Measurements from ENCODE around the gene AP1G2.
A peak's percentile ranks its signal among the peaks of the same experiment; 100 is the strongest.
"Not testable (repeated sequence)": the region's sequence is repeated elsewhere in the genome, so short reads cannot be mapped to it uniquely, and the experiment has no call there.

Gene AP1G2, protein sequence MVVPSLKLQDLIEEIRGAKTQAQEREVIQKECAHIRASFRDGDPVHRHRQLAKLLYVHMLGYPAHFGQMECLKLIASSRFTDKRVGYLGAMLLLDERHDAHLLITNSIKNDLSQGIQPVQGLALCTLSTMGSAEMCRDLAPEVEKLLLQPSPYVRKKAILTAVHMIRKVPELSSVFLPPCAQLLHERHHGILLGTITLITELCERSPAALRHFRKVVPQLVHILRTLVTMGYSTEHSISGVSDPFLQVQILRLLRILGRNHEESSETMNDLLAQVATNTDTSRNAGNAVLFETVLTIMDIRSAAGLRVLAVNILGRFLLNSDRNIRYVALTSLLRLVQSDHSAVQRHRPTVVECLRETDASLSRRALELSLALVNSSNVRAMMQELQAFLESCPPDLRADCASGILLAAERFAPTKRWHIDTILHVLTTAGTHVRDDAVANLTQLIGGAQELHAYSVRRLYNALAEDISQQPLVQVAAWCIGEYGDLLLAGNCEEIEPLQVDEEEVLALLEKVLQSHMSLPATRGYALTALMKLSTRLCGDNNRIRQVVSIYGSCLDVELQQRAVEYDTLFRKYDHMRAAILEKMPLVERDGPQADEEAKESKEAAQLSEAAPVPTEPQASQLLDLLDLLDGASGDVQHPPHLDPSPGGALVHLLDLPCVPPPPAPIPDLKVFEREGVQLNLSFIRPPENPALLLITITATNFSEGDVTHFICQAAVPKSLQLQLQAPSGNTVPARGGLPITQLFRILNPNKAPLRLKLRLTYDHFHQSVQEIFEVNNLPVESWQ

GRCh38 chr14:23567186-23568020 is at the start of gene AP1G2:
Gene AP1G2 (minus strand): TSS chr14:23567791. CDS start chr14:23567314, 477 bp downstream.
- Mint-ChIP-seq H3K27ac (peak within 1 kb of the TSS; percentile 99), H3K4me1 (ENCODE audit: low read depth) (peaks cover 29% of the 10 kb centered on the region), H3K27me3 (ENCODE audit: low read depth) (peaks cover 3% of the 10 kb centered on the region), H3K36me3 (ENCODE audit: low read depth) (peaks cover 35% of the 10 kb centered on the region), H3K4me3 (peak within 1 kb of the TSS; percentile 100), H3K9me3 (no peaks in the 10 kb centered on the region)
- peak; percentile 88 for DNase-seq (ENCODE audit: low spot score)

- Mint-ChIP-seq H3K27ac (no peak overlapping the region), H3K27me3 (ENCODE audit: low read depth) (peaks cover 2% of the 10 kb centered on the region), H3K36me3 (ENCODE audit: low read depth) (no peaks in the 10 kb centered on the region), H3K4me1 (ENCODE audit: low read depth) (peaks cover 4% of the 10 kb centered on the region), H3K4me3 (no peak overlapping the region), H3K9me3 (no peaks in the 10 kb centered on the region)
- DNase-seq (ENCODE audit: low spot score) = no peak
These were observed 48.3 kb upstream of the AP1G2 start for GRCh38 chr14:23615856-23616255.

GRCh38 chr14:23614395-23614828 is 46.8 kb upstream of the AP1G2 start:
- DNase-seq (ENCODE audit: low spot score) = no peak
- Mint-ChIP-seq H3K4me3 (no peak overlapping the region), H3K27me3 (ENCODE audit: low read depth) (no peaks in the 10 kb centered on the region), H3K4me1 (ENCODE audit: low read depth) (peaks cover 14% of the 10 kb centered on the region), H3K36me3 (ENCODE audit: low read depth) (peaks cover 1% of the 10 kb centered on the region), H3K9me3 (peaks cover 4% of the 10 kb centered on the region), H3K27ac (no peak overlapping the region)

DNA sequence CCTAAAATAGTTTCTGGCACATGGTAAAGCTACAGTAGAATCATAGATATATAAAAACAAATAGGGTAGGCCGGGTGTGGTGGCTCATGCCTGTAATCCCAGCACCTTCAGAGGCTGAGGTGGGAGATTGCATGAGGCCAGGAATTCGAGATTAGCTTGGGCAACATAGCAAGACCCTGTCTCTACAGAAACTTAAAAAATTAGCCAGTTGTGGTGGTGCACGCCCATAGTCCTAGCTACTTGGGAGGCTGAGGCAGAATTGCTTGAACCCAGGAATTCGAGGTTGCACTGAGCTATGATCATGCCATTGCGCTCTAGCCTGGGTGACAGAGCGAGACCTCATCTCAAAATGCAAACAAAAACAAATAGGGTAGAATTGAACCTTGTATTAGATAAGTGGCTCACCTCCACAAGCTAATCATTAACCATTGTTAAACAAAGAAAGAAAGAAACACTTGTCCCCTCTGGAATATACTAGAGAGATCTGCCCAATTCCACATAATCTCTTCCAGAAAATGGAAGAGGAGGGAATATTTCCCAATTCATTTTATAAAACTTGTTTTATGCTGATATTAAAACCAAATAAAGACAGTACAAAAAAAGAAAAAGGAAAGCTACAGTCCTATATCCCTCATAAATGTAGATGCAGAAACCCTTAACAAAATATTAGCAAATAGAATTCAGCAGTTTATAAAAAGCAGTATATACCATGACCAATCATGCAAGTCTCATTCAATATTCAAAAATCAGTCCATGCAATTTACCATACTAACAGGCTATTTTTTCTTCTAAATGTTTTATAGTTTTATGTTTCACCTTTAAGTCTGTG is 45.9 kb upstream of the AP1G2 start:
- Mint-ChIP-seq H3K9me3 (peaks cover 12% of the 10 kb centered on the region), H3K4me1 (ENCODE audit: low read depth) (peaks cover 20% of the 10 kb centered on the region), H3K27ac (no peak overlapping the region)

GRCh38 chr14:23612802-23613201 is 45.2 kb upstream of the AP1G2 start:
- no peak for DNase-seq (ENCODE audit: low spot score)
- Mint-ChIP-seq H3K36me3 (ENCODE audit: low read depth) (peaks cover 4% of the 10 kb centered on the region), H3K9me3 (peaks cover 12% of the 10 kb centered on the region), H3K27ac (no peak overlapping the region), H3K4me3 (no peak overlapping the region), H3K27me3 (ENCODE audit: low read depth) (no peaks in the 10 kb centered on the region), H3K4me1 (ENCODE audit: low read depth) (peaks cover 20% of the 10 kb centered on the region)

More for the DNA sequence above, 45.9 kb upstream of the AP1G2 start:
- H3K27me3 Mint-ChIP-seq (ENCODE audit: low read depth) = no peaks in the 10 kb centered on the region
- H3K36me3 Mint-ChIP-seq (ENCODE audit: low read depth) = peaks cover 4% of the 10 kb centered on the region
- no peak overlapping the region for H3K4me3 Mint-ChIP-seq
- no peak for DNase-seq (ENCODE audit: low spot score)

DNA sequence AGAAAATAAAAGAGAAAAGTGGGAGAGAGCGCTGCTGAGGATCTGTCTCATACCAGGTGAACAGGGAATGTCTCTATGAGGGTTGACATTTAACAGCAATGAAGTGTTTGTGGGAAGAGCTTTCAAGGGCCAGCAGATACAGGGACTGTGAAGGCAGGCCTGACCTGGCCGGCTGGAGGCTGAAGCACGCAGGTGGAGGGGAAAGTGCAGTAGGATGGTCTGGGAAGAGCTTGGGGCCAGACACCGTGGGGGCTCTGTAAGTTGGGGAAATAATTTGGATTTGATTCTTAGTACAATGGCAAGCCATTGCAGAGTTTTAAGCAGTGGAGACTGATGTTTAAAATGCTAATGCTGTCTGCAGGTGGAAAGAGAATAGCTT is 44.8 kb upstream of the AP1G2 start:
- Mint-ChIP-seq H3K4me3 (no peak overlapping the region), H3K4me1 (ENCODE audit: low read depth) (peaks cover 21% of the 10 kb centered on the region), H3K9me3 (peaks cover 12% of the 10 kb centered on the region), H3K27ac (no peak overlapping the region), H3K27me3 (ENCODE audit: low read depth) (no peaks in the 10 kb centered on the region), H3K36me3 (ENCODE audit: low read depth) (peaks cover 4% of the 10 kb centered on the region)
- no peak for DNase-seq (ENCODE audit: low spot score)

- Mint-ChIP-seq H3K4me1 (ENCODE audit: low read depth) (peaks cover 27% of the 10 kb centered on the region), H3K27me3 (ENCODE audit: low read depth) (no peaks in the 10 kb centered on the region), H3K36me3 (ENCODE audit: low read depth) (peaks cover 4% of the 10 kb centered on the region), H3K4me3 (peak overlapping the region; percentile 71), H3K27ac (peak overlapping the region; percentile 96), H3K9me3 (peaks cover 12% of the 10 kb centered on the region)
- DNase-seq (ENCODE audit: low spot score) = no peak
These were observed 43.3 kb upstream of the AP1G2 start for GRCh38 chr14:23610815-23611289.

DNA sequence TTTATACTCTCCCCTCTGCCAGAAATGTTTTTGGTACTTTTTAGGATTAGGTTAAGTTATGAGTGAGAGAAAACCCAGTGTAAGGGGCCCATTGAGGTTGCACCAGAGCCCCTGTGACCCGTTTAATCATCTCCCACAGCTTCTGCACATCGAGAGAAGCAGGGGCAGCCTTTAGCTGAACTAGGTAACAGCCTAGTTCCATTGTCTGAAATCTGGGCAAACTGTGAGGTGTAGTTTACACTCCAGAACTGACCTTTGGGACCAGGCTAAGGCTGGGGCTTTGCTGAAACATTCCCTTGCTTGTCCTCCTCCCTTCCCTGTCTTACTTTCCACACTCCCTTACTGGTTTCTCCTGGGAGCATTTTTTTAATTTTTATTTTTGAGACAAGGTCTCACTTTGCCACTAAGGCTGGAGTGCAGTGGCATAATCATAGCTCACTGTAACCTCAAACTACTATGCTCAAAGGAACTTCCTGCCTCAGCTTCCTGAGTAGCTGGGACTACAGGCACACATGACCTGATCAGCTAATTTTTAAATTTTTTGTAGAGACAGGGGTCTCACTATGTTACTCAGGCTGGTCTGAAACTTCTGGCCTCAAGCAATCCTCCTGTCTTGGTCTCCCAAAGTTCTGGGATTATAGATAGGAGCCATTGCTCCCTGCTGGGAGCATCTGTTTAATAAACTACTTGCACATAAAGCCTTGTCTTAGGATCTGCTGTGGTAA is 42.7 kb upstream of the AP1G2 start:
- no peak for DNase-seq (ENCODE audit: low spot score)
- Mint-ChIP-seq H3K9me3 (peaks cover 12% of the 10 kb centered on the region), H3K27me3 (ENCODE audit: low read depth) (no peaks in the 10 kb centered on the region), H3K4me3 (peak overlapping the region; percentile 71), H3K27ac (peak overlapping the region; percentile 96), H3K36me3 (ENCODE audit: low read depth) (peaks cover 4% of the 10 kb centered on the region), H3K4me1 (ENCODE audit: low read depth) (peaks cover 32% of the 10 kb centered on the region)

DNA sequence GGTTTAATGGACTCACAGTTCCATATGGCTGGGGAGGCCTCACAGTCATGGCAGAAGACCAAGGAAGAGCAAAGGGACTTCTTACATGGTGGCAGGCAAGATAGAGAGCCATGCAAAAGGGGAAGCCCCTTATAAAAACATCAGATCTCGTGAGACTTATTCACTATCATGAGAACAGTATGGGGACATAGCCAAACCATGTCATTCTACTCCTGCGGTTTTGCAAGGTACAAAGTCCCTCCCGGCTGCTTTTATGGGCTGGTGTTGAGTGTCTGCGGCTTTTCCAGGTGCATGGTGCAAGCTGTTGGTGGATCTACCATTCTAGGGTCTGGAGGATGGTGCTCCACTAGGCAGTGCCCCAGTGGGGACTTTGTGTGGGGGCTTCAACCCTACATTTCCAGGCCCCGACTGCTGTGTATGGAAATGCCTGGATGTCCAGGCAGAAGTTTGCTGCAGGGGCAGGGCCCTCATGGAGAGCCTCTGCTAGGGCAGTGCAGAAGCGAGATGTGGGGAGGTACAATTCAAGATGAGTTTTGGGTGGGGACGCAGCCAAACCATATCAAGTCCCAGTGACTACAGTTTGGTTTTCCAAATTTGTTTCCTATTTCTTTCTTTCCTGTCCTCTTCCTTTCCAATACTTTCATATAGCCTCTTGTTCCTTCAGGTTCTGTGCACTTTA is 42.0 kb upstream of the AP1G2 start:
- Mint-ChIP-seq H3K27ac (peak overlapping the region; percentile 96), H3K4me1 (ENCODE audit: low read depth) (peaks cover 32% of the 10 kb centered on the region), H3K4me3 (peak overlapping the region; percentile 5), H3K9me3 (peaks cover 12% of the 10 kb centered on the region)
- H3K27me3 Mint-ChIP-seq (ENCODE audit: low read depth); H3K36me3 Mint-ChIP-seq (ENCODE audit: low read depth); DNase-seq (ENCODE audit: low spot score): not testable (repeated sequence)

- peaks cover 4% of the 10 kb centered on the region for H3K36me3 Mint-ChIP-seq (ENCODE audit: low read depth)
- H3K9me3 Mint-ChIP-seq = peaks cover 12% of the 10 kb centered on the region
- H3K27ac Mint-ChIP-seq = peak overlapping the region; percentile 56
- H3K27me3 Mint-ChIP-seq (ENCODE audit: low read depth) = no peaks in the 10 kb centered on the region
- H3K4me1 Mint-ChIP-seq (ENCODE audit: low read depth) = peaks cover 32% of the 10 kb centered on the region
- H3K4me3 Mint-ChIP-seq = no peak overlapping the region
- DNase-seq (ENCODE audit: low spot score) = no peak
These were observed 41.4 kb upstream of the AP1G2 start for GRCh38 chr14:23609001-23609400.

GRCh38 chr14:23608454-23608853 is 40.9 kb upstream of the AP1G2 start:
- Mint-ChIP-seq H3K36me3 (ENCODE audit: low read depth) (peaks cover 4% of the 10 kb centered on the region), H3K27ac (no peak overlapping the region), H3K9me3 (peaks cover 12% of the 10 kb centered on the region), H3K4me1 (ENCODE audit: low read depth) (peaks cover 32% of the 10 kb centered on the region), H3K27me3 (ENCODE audit: low read depth) (no peaks in the 10 kb centered on the region), H3K4me3 (no peak overlapping the region)
- DNase-seq (ENCODE audit: low spot score) = no peak

DNA sequence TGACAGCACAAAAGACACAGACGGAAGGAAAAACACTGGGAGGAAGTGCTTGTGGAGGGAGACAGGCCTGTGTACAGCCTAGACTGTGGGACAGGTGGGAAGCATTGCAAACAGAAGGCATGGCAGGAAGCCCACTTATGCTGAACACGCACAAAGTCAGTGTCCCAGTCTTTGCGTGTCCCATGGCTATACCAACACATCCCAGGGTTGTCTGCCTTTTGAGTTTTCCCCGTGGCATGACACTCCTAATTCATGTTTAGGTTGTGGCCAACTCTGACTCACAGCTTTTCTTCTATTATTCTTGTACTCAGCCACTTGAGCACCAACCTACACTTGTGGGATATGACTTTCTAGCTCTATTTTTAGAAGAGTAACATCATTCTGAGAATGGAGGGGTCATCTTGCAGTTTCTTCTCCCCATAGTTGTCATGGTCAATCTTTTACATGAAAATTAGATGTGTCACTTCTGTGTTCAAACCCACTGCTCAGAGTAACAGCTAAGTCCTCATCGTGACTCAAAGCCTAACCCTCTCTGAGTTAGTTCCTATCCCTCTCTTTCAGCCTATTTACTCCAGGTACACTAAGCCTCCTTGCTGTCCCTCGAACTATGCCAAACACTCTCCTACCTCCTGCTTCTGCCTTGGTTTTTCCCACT is 38.5 kb upstream of the AP1G2 start:
- DNase-seq (ENCODE audit: low spot score) = peak; percentile 50
- Mint-ChIP-seq H3K9me3 (peaks cover 12% of the 10 kb centered on the region), H3K36me3 (ENCODE audit: low read depth) (peaks cover 4% of the 10 kb centered on the region), H3K27me3 (ENCODE audit: low read depth) (no peaks in the 10 kb centered on the region), H3K27ac (peak overlapping the region; percentile 13), H3K4me3 (no peak overlapping the region), H3K4me1 (ENCODE audit: low read depth) (peaks cover 30% of the 10 kb centered on the region)

All from T-helper 2 cell treated with Interferon-gamma antibody and Interleukin-4, amounts not matched to agents 5 μg/mL and 100 μg/mL, for 36 hours (primary cell).